ENCODE measurements around the gene SLC9A2.

The SLC9A2 gene

DNA sequence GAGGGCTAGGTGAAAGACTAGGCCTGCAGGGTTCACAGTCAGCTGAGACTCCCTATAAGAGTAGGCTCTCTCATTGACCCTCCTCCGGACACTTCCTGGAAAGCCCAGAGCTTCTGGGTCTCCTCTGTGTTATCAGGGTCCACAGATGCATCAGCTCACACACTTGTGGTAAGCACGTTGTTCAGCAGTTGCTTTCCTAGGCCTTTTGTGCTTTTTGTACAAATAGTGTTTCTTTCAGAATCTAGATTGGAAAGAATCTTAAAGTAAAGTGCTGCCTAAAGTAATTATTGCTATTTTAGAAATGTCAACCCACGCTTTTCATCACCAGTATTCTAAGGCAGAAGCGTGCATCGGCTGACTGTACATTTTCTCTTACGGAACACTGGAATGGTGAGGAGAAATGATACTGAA lies 15.5 kb downstream of the SLC9A2 start:
- TF ChIP-seq, protein P1, sequence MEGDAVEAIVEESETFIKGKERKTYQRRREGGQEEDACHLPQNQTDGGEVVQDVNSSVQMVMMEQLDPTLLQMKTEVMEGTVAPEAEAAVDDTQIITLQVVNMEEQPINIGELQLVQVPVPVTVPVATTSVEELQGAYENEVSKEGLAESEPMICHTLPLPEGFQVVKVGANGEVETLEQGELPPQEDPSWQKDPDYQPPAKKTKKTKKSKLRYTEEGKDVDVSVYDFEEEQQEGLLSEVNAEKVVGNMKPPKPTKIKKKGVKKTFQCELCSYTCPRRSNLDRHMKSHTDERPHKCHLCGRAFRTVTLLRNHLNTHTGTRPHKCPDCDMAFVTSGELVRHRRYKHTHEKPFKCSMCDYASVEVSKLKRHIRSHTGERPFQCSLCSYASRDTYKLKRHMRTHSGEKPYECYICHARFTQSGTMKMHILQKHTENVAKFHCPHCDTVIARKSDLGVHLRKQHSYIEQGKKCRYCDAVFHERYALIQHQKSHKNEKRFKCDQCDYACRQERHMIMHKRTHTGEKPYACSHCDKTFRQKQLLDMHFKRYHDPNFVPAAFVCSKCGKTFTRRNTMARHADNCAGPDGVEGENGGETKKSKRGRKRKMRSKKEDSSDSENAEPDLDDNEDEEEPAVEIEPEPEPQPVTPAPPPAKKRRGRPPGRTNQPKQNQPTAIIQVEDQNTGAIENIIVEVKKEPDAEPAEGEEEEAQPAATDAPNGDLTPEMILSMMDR (IDR thresholded peaks at IDR 0.05; ENCODE audit: control insufficient read depth, extremely low read depth, insufficient read depth) = no peak
- no peak for DNase-seq (ENCODE audit: low read depth)
- no peak overlapping the region for H3K4me3 ChIP-seq (ENCODE audit: low read depth, low read length)

DNA sequence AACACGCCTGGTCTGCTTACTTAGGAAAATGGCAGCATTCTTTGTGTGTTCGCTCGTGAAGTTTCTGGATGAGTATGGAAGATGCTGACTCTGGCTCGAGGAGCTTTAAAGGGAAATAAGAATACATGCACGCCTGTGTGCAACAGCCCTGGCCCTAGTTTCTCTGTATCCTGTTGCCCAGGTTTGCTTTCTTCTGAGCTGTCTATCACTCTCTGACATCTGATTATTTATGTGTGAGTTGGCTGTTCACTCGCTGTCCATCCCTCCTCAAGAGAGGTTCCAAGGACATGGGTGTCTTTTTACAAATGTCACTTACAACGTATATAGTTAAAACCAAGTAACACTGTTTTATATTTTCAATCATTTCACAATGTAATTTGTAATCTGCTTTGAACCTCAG lies 16.0 kb downstream of the SLC9A2 start:
- TF ChIP-seq, protein P1 (IDR thresholded peaks at IDR 0.05; ENCODE audit: control insufficient read depth, extremely low read depth, insufficient read depth) = no peak
- no peak for DNase-seq (ENCODE audit: low read depth)
- no peak overlapping the region for H3K4me3 ChIP-seq (ENCODE audit: low read depth, low read length)

DNA sequence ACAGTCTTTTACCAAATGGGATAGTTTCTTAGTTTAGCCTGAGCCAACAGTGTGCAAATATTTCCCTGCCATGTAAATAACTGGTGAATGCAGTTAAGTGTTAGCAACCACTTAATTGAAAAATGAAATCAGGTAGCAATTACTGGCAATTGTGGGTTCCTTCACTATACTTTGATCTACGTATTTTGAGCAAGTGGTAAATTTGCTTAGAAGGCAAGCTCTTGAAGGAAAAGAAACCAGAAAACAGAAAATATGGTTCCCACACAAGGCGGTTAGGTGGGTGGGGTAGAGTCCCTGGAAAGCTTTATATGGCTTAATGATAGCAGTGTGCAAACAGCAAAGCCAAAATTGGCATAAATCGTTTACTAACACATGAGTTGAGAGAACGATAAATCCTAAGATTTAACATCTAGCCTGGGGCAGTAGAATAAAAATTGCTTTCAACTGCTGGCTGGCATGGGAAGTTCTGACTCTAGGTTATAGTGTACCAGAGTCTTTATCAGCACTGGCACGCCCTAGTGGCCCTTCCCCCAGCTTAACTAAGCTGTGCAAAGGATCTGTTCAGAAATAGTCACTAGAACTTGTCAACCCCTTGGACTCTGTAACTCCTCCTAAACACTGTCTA lies 17.0 kb downstream of the SLC9A2 start:
- no peak overlapping the region for H3K4me3 ChIP-seq (ENCODE audit: low read depth, low read length)
- no peak for DNase-seq (ENCODE audit: low read depth)
- TF ChIP-seq, protein P1 (IDR thresholded peaks at IDR 0.05; ENCODE audit: control insufficient read depth, extremely low read depth, insufficient read depth) = no peak

DNA sequence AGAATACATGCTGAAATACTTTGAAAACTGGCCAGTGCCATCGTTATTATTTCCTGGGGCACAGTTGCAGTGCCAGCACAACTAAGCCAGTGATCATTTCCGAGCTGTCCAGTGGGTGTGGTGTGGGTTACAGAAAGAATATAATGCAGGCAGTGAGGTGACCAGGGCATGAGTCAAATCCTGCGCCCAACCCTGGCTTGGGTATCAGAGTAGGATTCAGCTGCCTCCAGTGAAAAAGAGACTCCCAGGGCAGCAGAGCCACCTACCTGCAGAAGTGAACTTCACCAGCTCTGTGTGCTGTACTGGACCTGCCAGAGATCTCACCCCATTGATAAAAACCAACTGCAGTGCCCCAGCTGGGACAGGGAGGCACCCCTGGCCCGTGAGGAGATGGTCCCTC lies 18.0 kb downstream of the SLC9A2 start:
- DNase-seq (ENCODE audit: low read depth) = no peak
- TF ChIP-seq, protein P1 (IDR thresholded peaks at IDR 0.05; ENCODE audit: control insufficient read depth, extremely low read depth, insufficient read depth) = no peak

DNA sequence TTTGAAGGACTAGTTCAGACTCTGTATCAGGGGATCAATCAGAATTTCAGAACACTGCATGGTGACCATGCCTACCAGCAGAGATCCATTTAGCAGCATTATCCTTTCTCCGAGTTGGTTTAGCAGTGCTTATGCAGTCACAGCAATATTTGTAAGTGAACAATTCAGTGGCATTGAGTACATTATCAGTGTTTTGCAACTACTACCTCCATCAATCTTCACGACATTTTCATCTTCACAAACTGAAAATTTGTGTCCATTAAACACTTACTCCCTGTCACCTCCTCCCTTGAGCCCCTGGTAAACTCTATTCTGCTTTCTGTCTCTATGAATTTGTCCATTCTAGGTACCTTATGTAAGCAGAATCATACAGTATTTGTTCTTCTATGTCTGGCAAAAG lies 20.1 kb downstream of the SLC9A2 start:
- H3K4me3 ChIP-seq (ENCODE audit: low read depth, low read length) = no peak overlapping the region
- TF ChIP-seq, protein P1 (IDR thresholded peaks at IDR 0.05; ENCODE audit: control insufficient read depth, extremely low read depth, insufficient read depth) = no peak
- no peak for DNase-seq (ENCODE audit: low read depth)

More for the DNA sequence above, 18.0 kb downstream of the SLC9A2 start:
- no peak overlapping the region for H3K4me3 ChIP-seq (ENCODE audit: low read depth, low read length)

DNA sequence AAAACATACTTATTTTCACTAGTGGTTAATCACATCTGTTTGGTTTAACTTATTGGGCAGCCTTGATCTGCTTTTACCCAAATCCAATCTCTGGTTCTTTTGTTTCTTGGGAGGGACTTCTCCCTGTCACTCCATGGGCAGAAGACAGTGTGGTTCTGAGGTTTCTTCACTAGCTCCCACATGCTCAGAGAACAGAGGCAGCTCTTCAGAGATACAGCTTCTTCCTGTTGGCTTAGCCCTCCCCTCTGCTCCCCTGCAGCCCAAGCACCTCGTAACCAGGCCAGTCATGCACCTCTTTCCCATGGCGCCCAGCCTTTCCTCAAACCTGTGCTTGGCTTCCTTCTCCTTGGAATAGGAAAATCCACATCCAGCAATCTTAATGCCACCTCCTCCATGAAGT lies 32.8 kb downstream of the SLC9A2 start:
- TF ChIP-seq, protein P1 (IDR thresholded peaks at IDR 0.05; ENCODE audit: control insufficient read depth, extremely low read depth, insufficient read depth) = no peak
- no peak overlapping the region for H3K4me3 ChIP-seq (ENCODE audit: low read depth, low read length)
- no peak for DNase-seq (ENCODE audit: low read depth)

DNA sequence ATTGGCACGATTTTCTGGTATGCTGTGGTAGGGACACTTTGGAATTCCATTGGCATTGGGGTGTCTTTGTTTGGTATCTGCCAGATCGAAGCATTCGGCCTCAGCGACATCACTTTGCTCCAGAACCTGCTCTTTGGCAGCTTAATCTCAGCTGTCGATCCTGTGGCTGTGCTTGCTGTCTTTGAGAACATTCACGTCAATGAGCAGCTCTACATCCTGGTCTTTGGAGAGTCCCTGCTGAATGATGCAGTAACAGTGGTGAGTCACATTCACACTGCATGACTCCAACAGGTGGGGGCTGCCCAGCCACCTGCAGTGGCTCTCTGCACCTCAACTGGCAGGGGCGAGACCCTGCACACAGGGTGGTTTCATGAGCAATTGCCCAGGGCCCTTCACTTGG lies 38.4 kb downstream of the SLC9A2 start:
- no peak overlapping the region for H3K4me3 ChIP-seq (ENCODE audit: low read depth, low read length)
- no peak for DNase-seq (ENCODE audit: low read depth)
- TF ChIP-seq, protein P1 (IDR thresholded peaks at IDR 0.05; ENCODE audit: control insufficient read depth, extremely low read depth, insufficient read depth) = no peak

All from LNCaP clone FGC (cell line).